H1 (cell line): ENCODE data around the gene SBF1. TPM values are rescaled to one million over a fixed set of nuclear protein-coding genes. Genes with fewer than 3 reads are reported as not detected.

Experiments
- CTCF ChIA-PET: fragments of 300-600 bp; sonication (Branson Sonifier 250); formaldehyde crosslinking; loops from one replicate; lab custom pipeline; 2021; ENCODE audit not compliant: partially characterized antibody; lab: Charles Lee
- POLR2A ChIA-PET: fragments of 300-600 bp; sonication (Branson Sonifier 250); formaldehyde crosslinking; loops from one replicate; lab custom pipeline; 2021; ENCODE audit warnings: inconsistent platforms; ENCODE audit not compliant: partially characterized antibody; lab: Charles Lee
- DNase-seq, 2 experiments: peaks; one replicate each; pipeline versions ENCODE4 v3.0.0 to v3.0.0-alpha.2; 2010 to 2022; ENCODE audit warnings: low spot score in 2 of 2, low read depth in 1 of 2, mixed read lengths in 1 of 2
- FAIRE-seq: peaks from 2 replicates; lab custom pipeline; 2011; peaks lifted over from hg19 to GRCh38; lab: Jason Lieb, UNC
- H2AFZ ChIP-seq: 2 replicates; pipeline ENCODE4 v1.8.1; 2012; ENCODE audit warnings: low read length, inconsistent platforms
- H2AK5ac ChIP-seq: 2 replicates; pipeline ENCODE4 v1.6.1; 2013; ENCODE audit warnings: low read depth, low read length
- H2BK120ac ChIP-seq: replicated peaks from 2 replicates; pipeline ENCODE3; 2013; ENCODE audit warnings: low read depth, low read length, inconsistent platforms
- H2BK12ac ChIP-seq: 2 replicates; pipeline ENCODE4 v1.6.1; 2013; ENCODE audit warnings: low read depth, low read length
- H2BK15ac ChIP-seq: 2 replicates; pipeline ENCODE4 v1.6.1; 2013; ENCODE audit warnings: low read length
- H2BK20ac ChIP-seq: 2 replicates; pipeline ENCODE4 v1.6.1; 2013; ENCODE audit warnings: low read length
- H2BK5ac ChIP-seq: 2 replicates; pipeline ENCODE4 v1.6.1; 2013; ENCODE audit warnings: low read depth, low read length
- H3K14ac ChIP-seq: 2 replicates; pipeline ENCODE4 v1.6.1; 2013; ENCODE audit warnings: inconsistent platforms; ENCODE audit not compliant: insufficient read length
- H3K18ac ChIP-seq: 2 replicates; pipeline ENCODE4 v1.6.1; 2013; ENCODE audit warnings: low read length; ENCODE audit errors: extremely low read depth
- H3K23ac ChIP-seq: 2 replicates; pipeline ENCODE4 v1.6.1; 2013; ENCODE audit warnings: inconsistent platforms; ENCODE audit not compliant: insufficient read length
- H3K23me2 ChIP-seq: 2 replicates; pipeline ENCODE4 v1.6.1; 2013; ENCODE audit warnings: low read depth, low read length
- H3K27ac ChIP-seq: 2 replicates; pipeline ENCODE4 v1.6.1; 2011; ENCODE audit warnings: low read depth, low read length, inconsistent platforms
- H3K27me3 ChIP-seq, 4 experiments: replicated peaks in 1 of 4; 1 replicate in 1 of 4; 2 replicates in 3 of 4; pipeline versions ENCODE4 v1.6.1 to v1.8.1; 2011 to 2013; ENCODE audit warnings: low read length in 3 of 4, mild to moderate bottlenecking in 3 of 4, inconsistent platforms in 2 of 4, mixed read lengths in 2 of 4, moderate library complexity in 1 of 4; ENCODE audit not compliant: control insufficient read depth in 3 of 4, insufficient read depth in 3 of 4; ENCODE audit errors: extremely low read depth in 1 of 4
- H3K36me3 ChIP-seq, 4 experiments: 2 replicates each; pipeline versions ENCODE4 v1.6.1 to v1.8.1; 2011 to 2013; ENCODE audit warnings: mild to moderate bottlenecking in 4 of 4, low read length in 3 of 4, moderate library complexity in 2 of 4, control low read depth in 1 of 4, inconsistent platforms in 1 of 4; ENCODE audit not compliant: insufficient read depth in 4 of 4, control insufficient read depth in 2 of 4
- H3K4ac ChIP-seq: replicated peaks from 2 replicates; pipeline ENCODE3; 2013; ENCODE audit warnings: low read length, low read depth, mixed read lengths, inconsistent platforms; ENCODE audit not compliant: insufficient read length
- H3K4me1 ChIP-seq, 4 experiments: replicated peaks in 1 of 4; 1 replicate in 1 of 4; 2 replicates in 3 of 4; pipeline versions ENCODE4 v1.6.1 to v1.8.1; 2011 to 2013; ENCODE audit warnings: low read length in 3 of 4, inconsistent platforms in 2 of 4, mixed read lengths in 1 of 4; ENCODE audit not compliant: insufficient read depth in 4 of 4, control insufficient read depth in 3 of 4
- H3K4me2 ChIP-seq, 2 experiments: 2 replicates each; pipeline versions ENCODE4 v1.6.1 to v1.8.1; 2011 to 2013; ENCODE audit warnings: low read depth in 2 of 2, low read length in 2 of 2, control low read depth in 1 of 2, inconsistent platforms in 1 of 2, mild to moderate bottlenecking in 1 of 2; ENCODE audit not compliant: insufficient read depth in 1 of 2
- H3K4me3 ChIP-seq, 4 experiments: fragments of 200-600, 300-600 bp in 1 of 4; sonication (generic), shearing (Covaris generic), sonication (Bioruptor Twin) in 1 of 4; 2 replicates each; pipeline versions ENCODE4 v1.5.1 to v1.8.1; 2011 to 2016; ENCODE audit warnings: low read length in 4 of 4, low read depth in 3 of 4, control low read depth in 2 of 4, inconsistent platforms in 2 of 4, mild to moderate bottlenecking in 2 of 4, mixed read lengths in 1 of 4, moderate library complexity in 1 of 4; ENCODE audit not compliant: insufficient read depth in 2 of 4; ENCODE audit errors: extremely low read depth in 1 of 4
- H3K56ac ChIP-seq: replicated peaks from 2 replicates; pipeline ENCODE3; 2013; ENCODE audit warnings: low read depth, mild to moderate bottlenecking, mixed read lengths, low read length, inconsistent platforms; ENCODE audit not compliant: insufficient read length
- H3K79me1 ChIP-seq: 2 replicates; pipeline ENCODE4 v1.6.1; 2013; ENCODE audit warnings: low read depth, low read length, control low read depth
- H3K79me2 ChIP-seq, 2 experiments: 2 replicates each; pipeline versions ENCODE4 v1.6.1 to v1.8.1; 2012 to 2013; ENCODE audit warnings: low read length in 2 of 2, mild to moderate bottlenecking in 2 of 2, inconsistent platforms in 1 of 2; ENCODE audit not compliant: insufficient read depth in 2 of 2, control insufficient read depth in 1 of 2
- H3K9ac ChIP-seq, 4 experiments: replicated peaks in 1 of 4; 1 replicate in 1 of 4; 2 replicates in 3 of 4; pipeline versions ENCODE4 v1.6.1 to v1.8.1; 2011 to 2013; ENCODE audit warnings: low read depth in 3 of 4, low read length in 3 of 4, control low read depth in 2 of 4, mild to moderate bottlenecking in 2 of 4, moderate library complexity in 2 of 4, inconsistent platforms in 1 of 4; ENCODE audit errors: extremely low read depth in 1 of 4
- H3K9me3 ChIP-seq, 2 experiments: 2 replicates each; pipeline versions ENCODE4 v1.6.1 to v1.8.1; 2012 to 2013; ENCODE audit warnings: mild to moderate bottlenecking in 2 of 2, moderate library complexity in 2 of 2, control low read depth in 1 of 2, inconsistent platforms in 1 of 2, low read depth in 1 of 2, low read length in 1 of 2, mixed read lengths in 1 of 2; ENCODE audit not compliant: insufficient read depth in 2 of 2
- H4K20me1 ChIP-seq, 2 experiments: replicated peaks in 1 of 2; 2 replicates each; pipeline versions ENCODE3 to v1.8.1; 2011 to 2013; ENCODE audit warnings: inconsistent platforms in 2 of 2, low read length in 2 of 2, mild to moderate bottlenecking in 1 of 2; ENCODE audit not compliant: insufficient read depth in 2 of 2, control insufficient read depth in 1 of 2
- H4K5ac ChIP-seq: 2 replicates; pipeline ENCODE4 v1.6.1; 2013; ENCODE audit warnings: low read length, low read depth, mixed read lengths, inconsistent platforms; ENCODE audit not compliant: insufficient read length
- H4K8ac ChIP-seq: 2 replicates; pipeline ENCODE4 v1.8.0; 2013; ENCODE audit warnings: mild to moderate bottlenecking, moderate library complexity, low read length, inconsistent platforms; ENCODE audit not compliant: insufficient read depth; ENCODE audit errors: extremely low read depth
- H4K91ac ChIP-seq: replicated peaks from 2 replicates; pipeline ENCODE3; 2013; ENCODE audit warnings: low read length, mixed read lengths, inconsistent platforms; ENCODE audit not compliant: insufficient read length
- BCL11A ChIP-seq, 2 experiments: IDR thresholded peaks; one replicate each; pipeline ENCODE4 v1.6.1; 2011; ENCODE audit warnings: low read depth in 2 of 2, low read length in 2 of 2, mild to moderate bottlenecking in 2 of 2
- BRCA1 ChIP-seq: IDR thresholded peaks from 2 replicates; pipeline ENCODE4 v1.6.1; 2012; ENCODE audit warnings: low read depth, low read length, improper control_type of control experiment
- CHD1 ChIP-seq: IDR thresholded peaks from 2 replicates; pipeline ENCODE4 v1.6.1; 2012; ENCODE audit warnings: low read depth, low read length, improper control_type of control experiment
- GABPA ChIP-seq: IDR thresholded peaks from 2 replicates; pipeline ENCODE4 v1.6.1; 2011; ENCODE audit warnings: mild to moderate bottlenecking, low read length, moderate library complexity, borderline replicate concordance; ENCODE audit not compliant: insufficient read depth
- JUND ChIP-seq: IDR thresholded peaks from 2 replicates; pipeline ENCODE4 v1.6.1; 2011; ENCODE audit warnings: mild to moderate bottlenecking, improper control_type of control experiment, low read length
- POLR2AphosphoS5 ChIP-seq: IDR thresholded peaks from 2 replicates; pipeline ENCODE4 v1.6.1; 2011; ENCODE audit warnings: low read depth, low read length
- POU5F1 ChIP-seq: IDR thresholded peaks from 2 replicates; pipeline ENCODE4 v1.6.1; 2011; ENCODE audit warnings: low read depth, mild to moderate bottlenecking, low read length, moderate library complexity
- RNF2 ChIP-seq: fragments of 200-900, 300-1000 bp; sonication (generic); IDR thresholded peaks from 2 replicates; pipeline ENCODE4 v1.7.1; 2016; ENCODE audit warnings: borderline replicate concordance, low read depth, mild to moderate bottlenecking, antibody characterized with exemption, low read length; ENCODE audit not compliant: poor library complexity, severe bottlenecking; ENCODE audit errors: missing control alignments
- ZNF274 ChIP-seq: IDR thresholded peaks from 2 replicates; pipeline ENCODE4 v1.7.0; 2012; ENCODE audit warnings: low read length, borderline replicate concordance; ENCODE audit errors: extremely low read depth
- WGBS, 2 experiments: shearing (Covaris generic) in 1 of 2; methylation state at CpG; one replicate each; pipeline versions ENCODE4 v1.1.6 to v1.1.7; 2013 to 2015; ENCODE audit warnings: low lambda C conversion rate in 2 of 2, mixed read lengths in 2 of 2, inconsistent platforms in 1 of 2, low coverage in 1 of 2, missing lambda C conversion rate in 1 of 2; ENCODE audit not compliant: insufficient replicate concordance in 2 of 2, insufficient coverage in 1 of 2, insufficient read length in 1 of 2; ENCODE audit errors: extremely low coverage in 1 of 2, missing lambda C conversion rate in 1 of 2; 5-methylcytosine and 5-hydroxymethylcytosine counted together
- polyA plus RNA-seq, 7 experiments: library from polyadenylated mRNA; depleted of rRNA in 3 of 7; stranded (reverse) in 5 of 7; unstranded in 2 of 7; fragments of >200 nt in 5 of 7; fragments of 200-250 nt in 2 of 7; gene quantifications; 1 replicate in 5 of 7; 2 replicates in 1 of 7; 4 replicates in 1 of 7; pipeline versions ENCODE4 v1.2.1 to v1.2.3, GENCODE V29; 2011 to 2013; ENCODE audit warnings: missing spikeins in 2 of 7, mixed read lengths in 2 of 7
- total RNA-seq: library from RNA; stranded (reverse); fragmentation: NEBNext Ultra II Directional; extraction: Animal tissue kit (Norgen Biotek cat#: 25700); gene quantifications from 2 replicates; pipeline ENCODE4 v1.2.1, GENCODE V29; 2021

SBF1 gene
- total and polyA plus RNA-seq, 2 of the 8 experiments (the other 6 are each of a cell fraction or from before 2014, with no cell fraction given): 29.1 to 71.5 TPM

GRCh38 chr22:50465066-50465930 is 9.5 kb downstream of the SBF1 start:
- Histone ChIP-seq H3K4me2 (no peak overlapping the region), H2BK15ac (no peak overlapping the region), H3K79me2 (peaks cover 0 to 19% of the 10 kb centered on the region in 2 experiments; a peak in 2 of 4 replicates), H3K56ac (no peak overlapping the region), H4K8ac (no peak overlapping the region), H4K5ac (no peak overlapping the region), H3K4me3 (no peak overlapping the region), H3K27me3 (no peaks in the 10 kb centered on the region), H3K36me3 (peaks cover 23 to 69% (median 51%) of the 10 kb centered on the region in 4 experiments), H3K27ac (no peak overlapping the region), H3K79me1 (peaks cover 13% of the 10 kb centered on the region), H3K9me3 (no peaks in the 10 kb centered on the region), H2BK12ac (no peak overlapping the region), H3K23me2 (no peaks in the 10 kb centered on the region; the same call in 1 of the 2 replicates), H2BK120ac (no peak overlapping the region), H3K4ac (no peak overlapping the region), H4K91ac (no peak overlapping the region), H3K18ac (no peak overlapping the region), H2BK20ac (no peak overlapping the region), H2AFZ (no peak overlapping the region), H2BK5ac (no peak overlapping the region; the same call in 1 of the 2 replicates), H3K23ac (no peak overlapping the region), H4K20me1 (peaks cover 13 to 38% of the 10 kb centered on the region in 2 experiments), H3K9ac (no peak overlapping the region), H2AK5ac (no peak overlapping the region), H3K4me1 (peaks cover 0 to 8% (median 5%) of the 10 kb centered on the region in 4 experiments; a peak in 6 of 7 replicates), H3K14ac (no peak overlapping the region)
- ChIA-PET CTCF (interaction anchor here (0.6 to 9.1 kb wide), 7 partner anchors 8 to 235 kb away, joined by 3 to 60 read pairs (median 3); no protein-coding TSS in a partner anchor), POLR2A (interaction anchor here (1.1 kb wide), 1 partner anchor 17 kb away, joined by 4 read pairs; the partner anchor contains the start of gene ADM2)
- TF ChIP-seq BCL11A (IDR thresholded peaks at IDR 0.05; ENCODE audit: low read depth in 2 of 2, low read length in 2 of 2) (no peak), BRCA1 (no peak), RNF2 (no peak), ZNF274 (no peak), CHD1 (no peak), JUND (no peak), GABPA (no peak), POU5F1 (no peak), POLR2AphosphoS5 (no peak)
- DNase-seq (no peak), FAIRE-seq (no peak)
- WGBS, 2 experiments: 97% methylated on average over 21 of the region's 30 CpGs; no CpG with 5 or more reads in 1 of the 2 experiments
